Measurements from ENCODE around the gene KANK4.

The KANK4 gene

GRCh38 chr1:62318756-62319544 lies at the start of gene KANK4:
KANK4 (minus strand) TSS chr1:62319434; CDS start chr1:62281564, 37,870 bp downstream.
- no peak for DNase-seq

- DNase-seq = no peak
These were observed 49.8 kb upstream of the KANK4 start for GRCh38 chr1:62368989-62369388.

- DNase-seq = no peak
These were observed 47.8 kb upstream of the KANK4 start for GRCh38 chr1:62367005-62367557.

DNA sequence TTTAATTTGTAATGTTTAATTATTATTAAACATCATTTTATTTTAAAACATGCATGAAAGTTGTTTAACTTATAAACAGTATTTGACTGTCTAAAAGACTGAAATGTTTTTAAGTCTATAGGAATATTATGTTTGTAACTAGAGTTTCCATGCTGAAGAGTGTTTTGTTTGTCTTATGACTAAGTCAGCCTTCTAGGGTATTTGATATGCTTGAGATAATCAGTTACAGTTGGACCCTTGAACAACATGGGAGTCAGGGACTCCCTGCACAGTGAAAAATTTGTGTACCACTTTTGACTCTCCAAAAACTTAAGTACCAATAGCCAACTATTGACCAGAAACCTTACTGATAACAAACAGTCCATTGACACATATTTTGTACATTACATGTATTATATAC lies 45.5 kb upstream of the KANK4 start:
- no peak for DNase-seq

DNA sequence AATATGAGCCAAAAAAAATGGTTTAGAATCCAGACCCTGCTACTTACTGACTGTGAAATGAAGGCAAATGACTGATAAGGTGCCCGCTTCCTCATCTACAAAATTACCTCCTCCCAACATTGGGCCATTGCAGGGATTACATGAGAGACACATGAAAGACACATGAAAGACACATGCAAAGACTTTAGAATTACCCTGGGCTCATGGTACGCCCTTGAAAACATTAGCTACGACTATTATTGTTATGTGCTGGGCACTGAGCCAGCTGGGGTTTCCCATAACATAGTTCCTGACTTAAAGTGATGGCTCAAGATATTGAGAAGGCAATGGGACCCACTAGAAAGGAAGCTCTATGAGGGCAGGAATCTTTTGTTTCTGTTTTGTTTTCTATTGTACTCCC lies 43.7 kb upstream of the KANK4 start:
- no peak for DNase-seq

DNA sequence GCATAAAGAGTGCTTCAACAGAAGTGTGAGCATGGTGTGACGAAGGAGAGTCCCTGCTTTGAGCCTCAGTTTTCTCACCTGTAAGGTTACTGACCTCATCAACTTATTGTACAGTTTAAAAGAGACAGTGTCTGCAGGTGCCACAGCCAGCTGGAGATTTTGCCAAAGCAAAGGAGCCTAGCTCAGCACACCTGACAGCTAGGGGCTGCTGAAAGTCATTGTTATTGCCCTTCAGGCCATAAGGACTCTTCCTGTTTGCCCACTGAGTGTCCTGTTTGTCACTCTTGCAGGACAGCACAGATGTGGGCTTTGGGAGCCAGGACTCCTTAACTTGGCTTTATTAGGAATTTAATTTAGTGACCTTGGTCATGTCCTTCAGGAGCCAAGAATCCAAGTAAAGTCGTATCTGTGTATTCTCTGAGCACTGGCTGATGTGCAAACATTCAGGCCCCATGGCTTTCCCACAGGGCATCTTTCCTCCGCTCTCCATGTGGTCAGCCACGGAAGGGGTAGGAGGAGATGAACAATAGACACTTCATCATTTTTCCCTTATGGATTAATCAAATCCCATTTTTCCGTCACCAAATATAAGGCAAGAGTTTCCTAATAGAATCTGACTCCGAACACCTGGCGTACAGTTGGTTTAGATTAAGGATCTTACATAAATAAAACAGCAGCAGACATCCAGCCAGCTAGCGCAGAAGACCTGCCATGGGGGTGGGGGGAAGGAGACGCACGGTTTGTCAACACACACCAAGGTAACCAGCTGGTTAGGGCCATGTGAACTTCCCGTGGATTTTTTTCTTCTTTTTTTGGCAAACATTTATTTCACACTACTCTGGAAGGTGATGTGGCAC lies 43.1 kb upstream of the KANK4 start:
- DNase-seq = no peak

DNA sequence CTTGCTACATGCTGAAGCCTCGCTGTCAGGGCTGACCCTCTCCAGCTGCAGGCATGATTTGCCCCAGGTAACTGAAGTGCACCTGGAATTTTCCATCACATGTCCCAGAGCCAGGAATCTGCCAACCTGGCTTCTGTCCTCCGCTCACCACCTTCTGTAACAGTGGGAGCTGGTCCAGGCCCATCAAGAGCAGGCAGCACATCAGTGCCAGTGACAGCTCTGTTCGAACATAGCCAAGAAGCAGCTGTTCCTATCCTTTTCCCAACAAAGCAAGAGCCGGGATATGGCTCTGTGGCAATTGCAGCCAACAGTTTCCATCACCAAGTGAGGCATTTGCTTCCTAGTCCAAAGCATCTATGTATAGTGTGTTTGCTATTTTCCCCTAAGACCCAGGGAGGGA lies 42.2 kb upstream of the KANK4 start:
- DNase-seq = no peak

GRCh38 chr1:62358665-62359373 lies 39.6 kb upstream of the KANK4 start:
- no peak for DNase-seq

DNA sequence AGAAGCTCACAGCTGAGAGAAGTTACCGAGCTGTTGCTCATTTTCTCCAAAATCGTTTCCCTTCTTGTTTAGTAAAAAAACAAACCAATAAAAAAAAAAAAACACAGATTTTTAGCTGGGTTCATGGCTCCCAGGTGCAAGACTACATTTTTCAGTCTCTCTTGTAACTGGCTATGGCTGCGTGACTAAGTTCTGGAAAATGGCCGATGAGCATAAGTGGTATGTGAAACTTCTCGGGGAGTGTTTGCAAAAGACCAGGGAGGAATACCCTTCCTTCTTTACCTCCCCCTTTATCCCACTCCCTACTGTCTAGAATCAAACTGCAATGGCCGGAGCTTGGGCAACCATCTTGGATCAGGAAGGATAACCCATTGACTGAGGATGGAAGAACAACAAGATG lies 38.7 kb upstream of the KANK4 start:
- no peak for DNase-seq

DNA sequence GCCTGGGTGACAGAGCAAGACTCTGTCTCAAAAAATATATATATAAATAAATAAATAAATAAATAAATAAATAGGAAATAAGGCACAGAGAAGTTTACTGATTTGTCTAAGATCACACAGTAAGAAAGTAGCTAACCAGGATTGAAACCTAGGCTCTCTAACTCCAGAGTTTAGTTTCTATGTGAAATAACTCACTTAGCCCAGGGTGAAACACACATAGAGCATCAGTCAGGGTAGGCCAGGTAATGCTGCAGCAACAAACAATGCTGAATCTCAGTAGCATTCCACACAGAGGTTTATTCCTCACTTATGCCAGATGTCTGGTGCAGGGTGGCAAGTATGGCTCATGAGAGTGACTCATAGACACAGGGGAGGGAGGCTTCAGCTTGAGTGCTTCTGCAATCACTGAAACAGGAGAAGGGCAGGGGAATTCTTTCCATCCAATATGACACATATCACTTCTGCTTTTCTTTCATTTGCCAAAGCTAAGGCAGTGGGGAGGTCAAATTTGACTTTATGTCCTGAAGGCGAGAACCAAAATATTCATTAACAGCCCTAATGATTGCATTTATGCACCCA lies 37.1 kb upstream of the KANK4 start:
- no peak for DNase-seq

DNA sequence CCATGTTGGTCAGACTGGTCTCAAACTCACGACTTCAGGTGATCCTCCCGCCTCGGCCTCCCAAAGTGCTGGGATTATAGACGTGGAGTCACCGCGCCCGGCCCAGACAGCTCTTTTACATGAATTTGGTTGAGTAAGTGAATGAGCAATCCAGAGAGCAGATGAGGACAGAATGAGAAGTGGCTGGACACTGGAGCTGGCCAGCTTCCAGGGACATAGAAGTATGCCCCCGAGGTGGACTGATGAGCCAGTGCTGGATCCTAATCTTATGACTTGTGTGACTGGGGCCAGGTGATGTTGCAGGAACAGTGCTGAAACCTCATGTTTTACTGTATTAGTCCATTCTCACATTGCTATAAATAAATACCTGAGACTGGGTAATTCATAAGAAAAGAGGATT lies 35.9 kb upstream of the KANK4 start:
- no peak for DNase-seq

DNA sequence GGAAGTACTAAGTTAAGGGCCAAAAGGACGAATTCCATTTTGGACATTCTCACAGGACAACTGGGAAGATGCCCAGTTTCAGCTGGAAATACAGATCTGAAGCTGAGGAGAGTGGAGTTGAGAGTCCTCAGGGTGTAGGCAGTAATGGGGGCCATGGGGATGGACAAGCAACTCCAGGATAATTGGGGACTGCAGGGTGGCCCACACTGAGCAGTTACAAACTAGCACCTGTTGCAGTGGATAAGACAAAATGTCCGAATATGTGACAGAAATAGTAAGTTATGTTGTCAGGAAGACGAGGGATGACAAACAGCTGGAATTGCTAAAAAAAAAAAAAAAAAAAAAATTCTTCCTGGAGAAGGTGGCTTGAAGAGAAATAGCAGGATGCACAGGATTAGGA lies 34.6 kb upstream of the KANK4 start:
- no peak for DNase-seq

DNA sequence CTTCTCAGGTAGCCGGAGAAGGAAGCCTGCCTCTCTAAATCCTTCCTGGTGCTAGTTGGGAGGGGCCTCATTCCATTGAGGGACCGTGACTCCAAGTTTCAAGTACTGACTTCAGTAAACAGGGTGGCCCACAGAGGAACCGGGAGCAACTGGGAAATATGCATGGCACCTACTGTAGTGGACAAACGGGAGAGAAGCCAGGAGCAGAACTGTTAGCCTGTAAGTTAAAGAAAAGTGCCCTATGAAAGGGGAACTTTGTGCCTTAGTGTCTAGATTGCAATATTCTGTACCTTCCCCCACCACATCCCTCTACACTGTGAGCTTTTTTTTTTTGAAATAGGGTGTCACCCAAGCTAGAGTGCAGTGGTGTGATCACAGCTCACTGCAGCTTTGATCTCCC lies 33.2 kb upstream of the KANK4 start:
- DNase-seq = no peak

GRCh38 chr1:62349470-62350233 lies 30.4 kb upstream of the KANK4 start:
- no peak for DNase-seq

DNA sequence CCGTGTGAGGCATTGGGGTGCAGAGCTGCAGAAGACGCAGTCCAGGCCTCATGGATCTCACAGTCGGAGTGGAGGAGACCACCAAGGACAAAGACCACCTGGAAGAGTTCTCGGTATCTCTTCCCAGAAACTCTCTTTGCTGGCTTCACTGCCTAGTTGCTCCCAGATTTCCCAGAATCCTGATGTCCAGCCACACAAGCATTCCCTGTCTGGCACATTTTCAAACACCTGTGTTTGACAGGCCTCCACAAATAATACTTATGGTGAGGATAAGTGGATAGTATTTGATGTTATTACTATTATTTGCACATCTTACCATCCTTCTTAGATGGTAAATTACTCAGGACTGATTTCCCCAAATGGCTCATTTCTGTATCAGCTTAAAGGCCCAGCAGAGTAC lies 27.7 kb upstream of the KANK4 start:
- DNase-seq = no peak

GRCh38 chr1:62343911-62344310 lies 24.7 kb upstream of the KANK4 start:
- no peak for DNase-seq

DNA sequence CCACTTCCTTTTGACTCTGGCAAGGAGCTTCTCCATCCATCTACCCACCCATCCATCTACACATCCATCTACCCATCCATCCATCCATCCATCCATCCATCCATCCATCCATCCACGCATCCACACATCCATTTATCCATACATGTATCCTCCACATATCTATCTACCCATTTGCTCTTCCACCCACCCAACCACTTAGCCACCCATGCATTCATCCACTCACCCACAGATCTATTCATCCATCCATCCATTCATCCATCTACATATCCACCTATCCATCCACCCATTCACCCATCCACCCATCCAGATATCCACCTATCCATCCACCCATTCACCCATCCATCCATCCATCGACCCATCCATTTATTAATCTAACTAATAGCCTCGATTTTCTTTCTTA lies 23.0 kb upstream of the KANK4 start:
- DNase-seq = no peak

DNA sequence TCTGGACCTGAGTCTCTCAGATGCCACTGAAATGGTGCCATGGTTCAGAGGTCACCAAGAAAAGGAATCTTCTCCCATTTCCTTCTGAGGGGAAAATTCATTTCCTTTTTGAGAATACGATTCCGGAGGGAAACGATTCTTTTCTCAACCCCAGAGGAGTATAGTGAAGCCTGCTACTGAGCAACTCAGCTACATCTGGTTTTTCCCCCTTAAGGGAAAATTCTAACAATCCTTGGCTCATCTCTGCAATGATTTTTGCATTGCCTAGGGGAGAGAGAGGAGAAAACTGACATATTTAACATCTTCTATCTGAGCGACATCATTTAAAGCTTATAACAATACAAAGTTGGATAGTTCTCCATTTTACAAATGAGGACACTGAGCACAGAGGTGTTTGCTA lies 22.4 kb upstream of the KANK4 start:
- no peak for DNase-seq

DNA sequence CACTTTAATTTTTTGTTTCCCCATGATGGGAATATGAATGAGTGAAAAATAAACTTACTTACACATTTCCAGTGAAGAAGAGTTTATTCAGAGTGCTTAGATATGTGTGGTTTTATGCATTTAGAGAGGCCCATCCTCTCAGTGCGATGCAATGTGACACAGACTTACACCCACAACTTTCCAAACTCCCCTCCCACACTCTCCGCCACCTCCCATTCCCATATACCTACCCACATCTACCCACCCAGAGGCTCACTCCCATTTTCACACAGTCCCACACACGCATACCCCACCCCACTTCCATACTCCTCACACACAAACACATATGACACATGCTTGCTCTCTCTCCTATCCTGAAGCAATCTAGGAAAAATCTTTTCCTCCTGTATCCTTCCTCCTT lies 21.9 kb upstream of the KANK4 start:
- no peak for DNase-seq

DNA sequence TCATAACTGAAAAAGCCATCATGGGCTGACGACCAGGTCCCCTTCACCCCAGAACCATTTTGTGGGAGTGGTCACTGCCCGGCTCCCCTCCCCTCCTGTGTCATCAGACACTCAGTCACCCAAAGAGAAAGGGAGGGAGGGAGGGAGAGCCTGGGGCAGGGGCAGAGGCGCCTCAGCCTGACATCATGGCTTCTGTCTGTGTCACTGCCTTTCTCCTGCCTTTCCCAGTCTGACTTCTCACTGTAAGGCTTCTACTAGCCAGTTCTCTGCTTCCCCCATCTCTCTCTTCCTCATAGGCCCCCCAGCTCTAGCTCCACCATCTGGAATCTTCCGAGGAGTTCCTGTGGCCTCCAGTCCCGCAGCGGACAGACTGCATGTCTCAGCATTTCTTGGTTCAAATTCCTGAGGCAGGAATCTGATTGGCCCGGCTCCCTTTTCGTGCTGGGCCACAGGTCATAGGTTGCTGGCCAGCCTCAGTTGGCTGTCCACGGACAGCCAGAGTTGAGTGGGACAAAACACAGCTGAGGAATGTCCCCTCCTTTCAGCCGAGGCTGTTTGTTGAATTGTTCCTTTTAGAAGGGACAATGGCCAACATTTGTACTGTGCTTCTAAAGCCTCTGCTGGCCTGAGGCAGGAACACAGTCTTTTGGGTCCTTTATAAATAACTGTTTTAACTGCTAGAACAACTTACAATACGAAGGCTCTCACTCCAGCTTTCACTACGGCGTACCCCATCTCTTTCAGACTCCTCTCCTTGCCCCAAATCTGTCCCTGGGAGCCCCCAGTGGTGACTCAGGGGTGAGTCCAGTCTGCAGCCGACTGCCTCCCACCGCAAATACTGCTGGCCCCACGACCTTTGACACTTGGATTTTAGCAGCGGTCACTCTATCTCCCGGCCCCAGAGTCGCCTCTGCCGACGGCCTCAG lies 18.7 kb upstream of the KANK4 start:
- no peak for DNase-seq

Data from NCI-H1048 (cell line).